Ovary (tissue), 9 donors: ENCODE results near the gene PTGR2. TPM values are rescaled to one million over a fixed set of nuclear protein-coding genes. Genes with fewer than 3 reads are reported as not detected.

Experiments used
- DNase-seq, 5 donors: peaks; one replicate each; pipeline ENCODE4 v3.0.0-alpha.2; 2019 to 2020
- H3K27ac ChIP-seq, 2 donors: fragments of 200-600 bp; one replicate each; pipeline versions ENCODE4 v1.5.1 to v1.8.0; 2019 to 2022
- H3K27me3 ChIP-seq: fragments of 200-600 bp; one replicate; pipeline ENCODE4 v1.8.0; 2022
- H3K36me3 ChIP-seq: fragments of 200-600 bp; sonication (generic); one replicate; pipeline ENCODE4 v1.5.1; 2019
- H3K4me1 ChIP-seq: one replicate; pipeline ENCODE4 v1.8.1; 2013; ENCODE audit warnings: mild to moderate bottlenecking, moderate library complexity; ENCODE audit not compliant: insufficient read depth
- H3K4me3 ChIP-seq: fragments of 200-600 bp; sonication (generic); one replicate; pipeline ENCODE4 v1.5.1; 2017
- H3K9me3 ChIP-seq, 2 donors: fragments of 200-600 bp in 1 of 2; sonication (generic) in 1 of 2; one replicate each; pipeline versions ENCODE4 v1.5.1 to v1.8.1; 2013 to 2019; ENCODE audit warnings: mild to moderate bottlenecking in 1 of 2, moderate library complexity in 1 of 2
- CTCF ChIP-seq, 3 donors: fragments of 450-650 bp in 2 of 3; fragments of 200-600 bp in 1 of 3; IDR thresholded peaks; one replicate each; pipeline versions ENCODE4 v1.5.1 to v1.8.0; 2016 to 2022; ENCODE audit warnings: antibody characterized with exemption in 3 of 3, mild to moderate bottlenecking in 1 of 3
- EP300 ChIP-seq: sonication (generic); formaldehyde crosslinking; IDR thresholded peaks from one replicate; pipeline ENCODE4 v1.6.1; 2017; ENCODE audit warnings: antibody characterized with exemption
- POLR2A ChIP-seq: fragments of 450-650 bp; IDR thresholded peaks from one replicate; pipeline ENCODE4 v1.6.1; 2017; ENCODE audit warnings: antibody characterized with exemption, mild to moderate bottlenecking, moderate library complexity
- whole genome bisulfite sequencing, 3 donors: extraction: QIAGEN DNeasy Blood & Tissue Kit in 1 of 3; methylation state at CpG; one replicate each; pipeline versions ENCODE4 v1.1.5 to v1.1.7; 2013 to 2017; 5-methylcytosine and 5-hydroxymethylcytosine counted together
- intact Hi-C, 4 donors: fragments of 100-400 bp; cut with DNase I; formaldehyde crosslinking; loops; one replicate each; pipeline versions ENCODE4 v1.11.0 to v1.15.1; 2022 to 2023
- polyA plus RNA-seq, 2 donors: library from polyadenylated mRNA; stranded (reverse); fragments of 200-250 nt in 1 of 2; fragments of 350-450 nt in 1 of 2; fragmentation: Illumina TruSeq in 1 of 2; extraction: RNeasy Lipid Tissue Mini Kit (QIAGEN cat#74804) in 1 of 2; gene quantifications; one replicate each; pipeline ENCODE4 v1.2.3, GENCODE V29; 2013 to 2014
- total RNA-seq, 7 donors: library from RNA; depleted of rRNA in 2 of 7; stranded (reverse); fragments of >200 nt in 2 of 7; fragmentation: NEBNext Ultra II Directional in 3 of 7; extraction: Animal tissue kit (Norgen Biotek cat#: 25700) in 3 of 7; gene quantifications; one replicate each; pipeline versions ENCODE4 v1.1.0 to v1.2.4, GENCODE V29; 2016 to 2023
- donor health status: DM: no; HTN: no; CAD: no; lungs with moderate emphysema.
- donor health status: DM: no; HTN: no; CAD: no.
- donor health status: Bipolar disorder and iron deficiency.
- donor health status: DM: yes; HTN: yes; CAD: no.
- donor health status: DM: no; HTN: no; CAD: no.
- donor health status: DM: yes; HTN: yes; CAD: no.

PTGR2 gene
- total and polyA plus RNA-seq, 9 donors, result 4.6 to 14.8 (median 10.5) TPM

GRCh38 chr14:73809391-73809790, 42.2 kb upstream of the PTGR2 start:
- H3K27ac ChIP-seq, result no peak overlapping the region
- no peaks in the 10 kb centered on the region for H3K9me3 ChIP-seq
- H3K4me3 ChIP-seq, result no peak overlapping the region
- no peaks in the 10 kb centered on the region for H3K27me3 ChIP-seq
- WGBS, 3 donors, result 40 to 54% (median 52%) methylated on average over 6 of the region's 6 CpGs
- TF ChIP-seq CTCF (IDR thresholded peaks at IDR 0.05) (no peak), EP300 (no peak), POLR2A (no peak)
- intact Hi-C loops, result no loop called here
- no peaks in the 10 kb centered on the region for H3K4me1 ChIP-seq
- no peak for DNase-seq
- no peaks in the 10 kb centered on the region for H3K36me3 ChIP-seq

- DNase-seq, result no peak
- H3K4me1 ChIP-seq, result no peaks in the 10 kb centered on the region
- TF ChIP-seq EP300, result no peak
- no peak for TF ChIP-seq POLR2A
- TF ChIP-seq CTCF (IDR thresholded peaks at IDR 0.05), result no peak
- H3K27me3 ChIP-seq, result no peaks in the 10 kb centered on the region
- no peak overlapping the region for H3K4me3 ChIP-seq
- no peaks in the 10 kb centered on the region for H3K9me3 ChIP-seq
- H3K27ac ChIP-seq, result no peak overlapping the region
- 82 to 88% (median 85%) methylated on average over 13 of the region's 13 CpGs for WGBS, 3 donors
- intact Hi-C loops, result no loop called here
- H3K36me3 ChIP-seq, result no peaks in the 10 kb centered on the region
Measured at GRCh38 chr14:73810478-73811163, 41.0 kb upstream of the PTGR2 start.

GRCh38 chr14:73811164-73811503, 40.5 kb upstream of the PTGR2 start:
- H3K9me3 ChIP-seq, result no peaks in the 10 kb centered on the region
- TF ChIP-seq POLR2A, result no peak
- no peak for TF ChIP-seq CTCF (IDR thresholded peaks at IDR 0.05)
- TF ChIP-seq EP300, result no peak
- intact Hi-C loops, result no loop called here
- no peaks in the 10 kb centered on the region for H3K36me3 ChIP-seq
- no peak overlapping the region for H3K27ac ChIP-seq
- no peak overlapping the region for H3K4me3 ChIP-seq
- 77 to 84% (median 81%) methylated on average over 2 of the region's 2 CpGs for WGBS, 3 donors
- H3K27me3 ChIP-seq, result no peaks in the 10 kb centered on the region
- DNase-seq, result no peak
- H3K4me1 ChIP-seq, result no peaks in the 10 kb centered on the region

- TF ChIP-seq EP300 (no peak), POLR2A (no peak)
- no peaks in the 10 kb centered on the region for H3K9me3 ChIP-seq
- H3K27me3 ChIP-seq, result no peaks in the 10 kb centered on the region
- no peaks in the 10 kb centered on the region for H3K4me1 ChIP-seq
- no peaks in the 10 kb centered on the region for H3K36me3 ChIP-seq
- 80 to 84% (median 80%) methylated on average over 4 of the region's 4 CpGs for WGBS, 3 donors
- intact Hi-C loops, result no loop called here
- no peak overlapping the region for H3K4me3 ChIP-seq
- DNase-seq, result no peak
- no peak overlapping the region for H3K27ac ChIP-seq
Measured at GRCh38 chr14:73814153-73814552, 37.5 kb upstream of the PTGR2 start.

GRCh38 chr14:73815849-73816248, 35.8 kb upstream of the PTGR2 start:
- H3K27me3 ChIP-seq, result no peaks in the 10 kb centered on the region
- WGBS, 3 donors, result 60 to 76% (median 71%) methylated on average over 4 of the region's 5 CpGs
- H3K27ac ChIP-seq, result peak overlapping the region in 1 of 2 donors; percentile 78
- H3K4me1 ChIP-seq, result no peaks in the 10 kb centered on the region
- H3K4me3 ChIP-seq, result no peak overlapping the region
- TF ChIP-seq POLR2A (no peak), EP300 (no peak), CTCF (IDR thresholded peaks at IDR 0.05) (no peak)
- intact Hi-C loops, result loop anchor here in 1 of 4 donors (5.0 kb wide), 1 partner anchor 89 kb away; no protein-coding TSS in a partner anchor
- H3K36me3 ChIP-seq, result no peaks in the 10 kb centered on the region
- DNase-seq, result no peak
- H3K9me3 ChIP-seq, result no peaks in the 10 kb centered on the region
